ENCODE results near the gene HBQ1. TPM values are rescaled to one million over a fixed set of nuclear protein-coding genes. Genes with fewer than 3 reads are reported as not detected.
"Not testable (repeated sequence)": the region's sequence is repeated elsewhere in the genome, so short reads cannot be mapped to it uniquely, and the experiment has no call there.

Gene HBQ1
- total RNA-seq, 1 experiment from 2014 or later = not detected

DNA sequence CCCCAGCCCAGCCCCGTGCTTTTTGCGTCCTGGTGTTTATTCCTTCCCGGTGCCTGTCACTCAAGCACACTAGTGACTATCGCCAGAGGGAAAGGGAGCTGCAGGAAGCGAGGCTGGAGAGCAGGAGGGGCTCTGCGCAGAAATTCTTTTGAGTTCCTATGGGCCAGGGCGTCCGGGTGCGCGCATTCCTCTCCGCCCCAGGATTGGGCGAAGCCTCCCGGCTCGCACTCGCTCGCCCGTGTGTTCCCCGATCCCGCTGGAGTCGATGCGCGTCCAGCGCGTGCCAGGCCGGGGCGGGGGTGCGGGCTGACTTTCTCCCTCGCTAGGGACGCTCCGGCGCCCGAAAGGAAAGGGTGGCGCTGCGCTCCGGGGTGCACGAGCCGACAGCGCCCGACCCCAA is 4.3 kb upstream of the HBQ1 start:
- not testable (repeated sequence) for DNase-seq (ENCODE audit: low spot score)

DNA sequence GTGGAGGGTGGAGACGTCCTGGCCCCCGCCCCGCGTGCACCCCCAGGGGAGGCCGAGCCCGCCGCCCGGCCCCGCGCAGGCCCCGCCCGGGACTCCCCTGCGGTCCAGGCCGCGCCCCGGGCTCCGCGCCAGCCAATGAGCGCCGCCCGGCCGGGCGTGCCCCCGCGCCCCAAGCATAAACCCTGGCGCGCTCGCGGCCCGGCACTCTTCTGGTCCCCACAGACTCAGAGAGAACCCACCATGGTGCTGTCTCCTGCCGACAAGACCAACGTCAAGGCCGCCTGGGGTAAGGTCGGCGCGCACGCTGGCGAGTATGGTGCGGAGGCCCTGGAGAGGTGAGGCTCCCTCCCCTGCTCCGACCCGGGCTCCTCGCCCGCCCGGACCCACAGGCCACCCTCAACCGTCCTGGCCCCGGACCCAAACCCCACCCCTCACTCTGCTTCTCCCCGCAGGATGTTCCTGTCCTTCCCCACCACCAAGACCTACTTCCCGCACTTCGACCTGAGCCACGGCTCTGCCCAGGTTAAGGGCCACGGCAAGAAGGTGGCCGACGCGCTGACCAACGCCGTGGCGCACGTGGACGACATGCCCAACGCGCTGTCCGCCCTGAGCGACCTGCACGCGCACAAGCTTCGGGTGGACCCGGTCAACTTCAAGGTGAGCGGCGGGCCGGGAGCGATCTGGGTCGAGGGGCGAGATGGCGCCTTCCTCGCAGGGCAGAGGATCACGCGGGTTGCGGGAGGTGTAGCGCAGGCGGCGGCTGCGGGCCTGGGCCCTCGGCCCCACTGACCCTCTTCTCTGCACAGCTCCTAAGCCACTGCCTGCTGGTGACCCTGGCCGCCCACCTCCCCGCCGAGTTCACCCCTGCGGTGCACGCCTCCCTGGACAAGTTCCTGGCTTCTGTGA is 3.5 kb upstream of the HBQ1 start, which contains the start of gene HBA1:
HBA1 (plus strand) TSS at position 204 of the 906 bp plus-strand sequence; CDS start at position 241, 37 bp downstream.
- DNase-seq (ENCODE audit: low spot score) = not testable (repeated sequence)

DNA sequence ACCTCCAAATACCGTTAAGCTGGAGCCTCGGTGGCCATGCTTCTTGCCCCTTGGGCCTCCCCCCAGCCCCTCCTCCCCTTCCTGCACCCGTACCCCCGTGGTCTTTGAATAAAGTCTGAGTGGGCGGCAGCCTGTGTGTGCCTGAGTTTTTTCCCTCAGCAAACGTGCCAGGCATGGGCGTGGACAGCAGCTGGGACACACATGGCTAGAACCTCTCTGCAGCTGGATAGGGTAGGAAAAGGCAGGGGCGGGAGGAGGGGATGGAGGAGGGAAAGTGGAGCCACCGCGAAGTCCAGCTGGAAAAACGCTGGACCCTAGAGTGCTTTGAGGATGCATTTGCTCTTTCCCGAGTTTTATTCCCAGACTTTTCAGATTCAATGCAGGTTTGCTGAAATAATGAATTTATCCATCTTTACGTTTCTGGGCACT is 2.9 kb upstream of the HBQ1 start:
- peak; percentile 23 for DNase-seq (ENCODE audit: low spot score)

- DNase-seq (ENCODE audit: low spot score) = no peak
Observed at GRCh38 chr16:177981-178667, 2.1 kb upstream of the HBQ1 start.

- no peak for DNase-seq (ENCODE audit: low spot score)
Observed at GRCh38 chr16:178668-179015, 1.6 kb upstream of the HBQ1 start.

DNA sequence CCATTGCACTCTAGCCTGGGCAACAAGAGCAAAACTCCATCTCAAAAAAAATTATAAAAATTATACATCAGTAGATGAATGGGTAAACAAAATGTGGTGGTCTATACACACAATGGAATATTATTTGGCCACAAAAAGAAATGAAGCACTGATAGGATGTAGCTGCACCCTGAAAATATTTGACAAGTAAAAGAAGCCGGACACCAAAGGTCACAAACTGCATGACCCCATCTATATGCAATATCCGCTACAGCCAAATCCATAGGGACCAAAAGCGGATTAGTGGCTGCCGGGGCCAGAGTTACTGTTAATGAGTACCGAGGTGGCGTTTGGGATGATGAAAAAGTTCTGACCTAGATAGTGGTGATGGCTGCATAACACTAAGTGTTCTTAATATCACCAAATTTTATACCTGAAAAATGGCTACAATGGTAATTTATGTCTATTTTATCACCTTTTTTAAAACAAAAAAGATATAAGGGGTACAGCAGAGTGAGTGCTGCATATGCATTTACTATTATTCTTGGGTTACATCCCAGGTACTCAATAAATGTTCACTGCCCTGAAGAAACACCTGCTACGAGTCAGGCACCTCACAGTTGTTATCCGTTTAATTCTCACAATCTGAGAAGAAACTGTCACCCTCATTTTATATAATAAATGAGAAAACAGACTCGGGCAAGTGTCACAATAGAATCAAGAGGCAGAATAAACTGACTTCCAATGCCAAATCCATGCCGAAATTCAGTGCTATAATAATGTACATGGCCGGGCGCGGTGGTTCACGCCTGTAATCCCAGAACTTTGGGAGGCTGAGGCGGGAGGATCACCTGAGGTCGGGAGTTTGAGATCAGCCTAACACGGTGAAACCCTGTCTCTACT is 807 bp upstream of the HBQ1 start:
- DNase-seq (ENCODE audit: low spot score) = no peak

- DNase-seq (ENCODE audit: low spot score) = no peak
Observed at GRCh38 chr16:180681-181564, 664 bp downstream of the HBQ1 start.

DNA sequence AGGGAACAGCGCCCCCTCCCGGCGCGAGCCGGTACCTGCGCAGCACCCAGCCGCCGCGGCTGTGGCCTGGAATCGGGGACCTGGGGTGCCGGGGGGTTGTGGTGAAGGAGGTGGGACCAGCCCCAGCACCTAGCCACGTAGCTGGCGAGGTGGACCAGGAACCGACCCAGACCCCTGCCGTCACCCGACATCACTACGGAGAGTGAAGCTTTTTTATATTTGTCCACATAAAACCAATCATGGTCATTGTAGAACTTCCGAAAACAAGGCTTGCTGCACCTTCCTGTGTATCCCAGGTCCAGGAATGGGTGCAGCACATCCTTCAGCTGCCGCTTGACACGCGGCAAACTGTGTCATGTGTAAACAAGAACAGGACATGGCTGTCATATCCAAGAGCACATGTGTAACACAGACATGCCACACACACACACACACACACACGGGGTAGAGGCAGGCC is 1.3 kb downstream of the HBQ1 start:
- no peak for DNase-seq (ENCODE audit: low spot score)

GRCh38 chr16:183005-183404 is 2.7 kb downstream of the HBQ1 start:
- no peak for DNase-seq (ENCODE audit: low spot score)

DNA sequence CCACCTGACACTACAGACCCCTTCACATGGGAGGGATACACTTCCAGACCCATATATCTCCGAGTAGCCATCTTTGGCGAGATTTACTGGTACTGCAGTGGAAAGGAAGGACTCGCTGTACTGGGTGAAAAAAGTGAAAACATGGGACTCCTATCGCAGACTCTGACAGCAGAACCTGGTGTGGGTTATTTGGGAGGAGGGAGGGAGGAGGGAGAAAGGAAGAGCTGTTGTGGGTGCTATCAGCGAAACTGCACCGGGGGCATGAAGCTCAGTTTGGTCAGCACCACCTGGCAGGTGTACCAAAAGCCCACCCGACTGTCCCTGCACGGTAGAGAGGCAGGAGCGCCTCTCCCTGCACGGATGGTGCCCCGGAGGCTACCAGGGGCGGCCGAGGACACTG is 5.0 kb downstream of the HBQ1 start:
- DNase-seq (ENCODE audit: low spot score) = no peak

DNA sequence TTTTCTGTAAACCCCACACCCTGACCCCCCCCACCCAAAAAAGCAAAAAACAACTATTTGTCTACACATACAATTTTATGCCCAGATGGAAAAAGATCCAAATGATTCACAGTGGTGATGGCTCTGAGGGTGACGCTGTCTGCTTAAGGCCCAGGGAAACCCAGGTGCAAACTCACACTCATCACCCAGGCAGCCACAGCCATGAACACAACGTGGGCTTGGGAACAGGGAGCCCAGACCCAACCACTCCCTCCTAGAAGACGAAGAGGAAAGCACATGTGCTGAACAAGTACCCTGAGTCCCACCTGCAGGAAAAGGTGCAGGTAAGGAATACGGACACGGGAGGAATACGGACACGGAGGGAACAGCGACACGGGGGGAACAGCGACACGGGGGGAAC is 5.4 kb downstream of the HBQ1 start:
- DNase-seq (ENCODE audit: low spot score) = no peak

- DNase-seq (ENCODE audit: low spot score) = no peak
Observed at GRCh38 chr16:187330-187729, 7.1 kb downstream of the HBQ1 start.

DNA sequence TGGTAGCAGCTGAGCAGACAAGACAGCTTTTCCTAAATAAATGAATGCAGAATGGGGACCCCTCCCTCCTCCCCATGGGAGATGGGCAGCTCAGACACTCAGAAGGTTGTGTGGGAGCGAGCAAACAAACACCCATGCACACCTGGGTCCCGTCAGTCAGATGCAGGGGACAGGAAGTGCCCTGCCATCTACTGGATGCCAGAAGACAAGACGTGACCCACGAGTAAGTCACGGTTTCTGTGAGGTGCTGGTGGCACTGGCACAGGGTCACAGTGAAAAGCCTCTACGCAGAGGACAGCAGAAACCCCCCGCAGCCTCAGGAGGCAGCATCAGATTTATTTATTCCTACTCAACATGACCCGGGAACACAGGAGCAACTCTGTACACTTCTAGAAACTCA is 8.4 kb downstream of the HBQ1 start:
- no peak for DNase-seq (ENCODE audit: low spot score)

- DNase-seq (ENCODE audit: low spot score) = no peak
Observed at GRCh38 chr16:189604-190186, 9.4 kb downstream of the HBQ1 start.

DNA sequence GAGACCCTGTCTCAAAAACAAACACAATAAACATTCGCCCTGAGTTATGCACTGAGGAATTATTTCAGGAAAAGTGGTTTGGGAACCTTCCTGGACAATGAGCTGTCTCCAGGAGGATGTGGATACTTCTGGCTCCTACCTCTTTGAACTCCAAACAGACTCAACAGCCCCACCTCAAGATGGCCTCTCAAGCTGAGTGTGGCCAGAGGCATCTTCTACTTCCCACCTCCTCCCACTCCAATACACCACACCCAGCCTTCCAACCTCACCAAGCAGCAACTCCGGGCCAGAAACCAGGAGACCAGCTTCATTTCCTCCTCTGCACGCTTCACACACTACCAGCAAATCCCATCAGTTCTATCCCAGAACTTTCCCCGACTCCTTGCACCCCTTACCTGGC is 11.6 kb downstream of the HBQ1 start:
- no peak for DNase-seq (ENCODE audit: low spot score)

DNA sequence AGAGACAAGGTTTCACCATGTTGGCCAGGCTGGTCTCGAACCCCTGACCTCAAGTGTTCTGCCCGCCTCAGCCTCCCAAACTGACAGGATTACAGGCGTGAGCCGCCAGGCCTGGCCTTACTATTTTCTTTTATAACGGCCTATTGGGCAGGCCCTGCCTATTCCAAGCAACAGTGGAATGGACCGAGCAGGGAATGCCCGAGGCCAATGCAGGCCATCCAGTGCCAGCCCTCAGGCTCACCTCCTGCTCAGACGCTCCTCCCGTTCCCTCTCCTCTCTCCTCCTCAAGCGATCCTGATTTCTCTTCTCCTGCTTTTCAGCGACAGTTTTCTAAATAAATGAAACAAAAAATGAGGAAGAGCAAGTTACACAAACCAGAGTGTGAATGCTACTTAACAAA is 12.4 kb downstream of the HBQ1 start:
- no peak for DNase-seq (ENCODE audit: low spot score)

DNA sequence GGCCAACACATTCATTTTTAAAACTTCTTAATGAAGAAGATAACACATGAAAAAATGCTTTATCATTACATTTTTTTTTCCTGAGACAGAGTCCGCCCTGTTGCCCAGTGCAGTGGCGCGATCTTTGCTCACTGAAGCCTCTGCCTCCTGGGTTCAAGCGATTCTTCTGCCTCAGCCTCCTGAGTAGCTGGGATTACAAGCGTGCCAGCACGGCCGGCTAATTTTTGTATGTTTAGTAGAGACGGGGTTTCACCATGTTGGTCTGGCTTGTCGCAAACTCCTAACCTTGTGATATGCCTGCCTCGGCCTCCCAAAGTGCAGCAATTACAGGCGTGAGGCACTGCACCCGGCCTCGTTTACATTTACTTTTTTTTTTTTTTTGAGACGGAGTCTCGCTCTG is 13.2 kb downstream of the HBQ1 start:
- DNase-seq (ENCODE audit: low spot score) = no peak

DNA sequence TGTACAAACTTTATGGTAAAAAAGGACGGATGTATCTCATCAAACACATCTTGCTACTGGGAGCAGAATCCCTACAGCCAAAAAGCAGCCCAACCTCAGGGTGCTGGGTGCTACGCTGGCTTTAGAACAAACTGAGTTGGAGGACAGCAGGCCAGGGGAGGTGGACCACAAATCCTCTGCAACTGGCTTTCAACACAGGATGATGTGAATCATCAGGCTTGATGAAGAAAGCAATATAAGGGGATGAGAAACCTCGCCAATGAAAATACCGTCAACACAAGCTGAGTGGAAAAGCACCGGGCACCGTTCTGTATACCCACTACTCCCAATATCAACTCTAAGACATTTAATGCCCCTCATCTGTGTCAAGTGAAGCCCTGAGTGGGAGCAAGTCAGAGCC is 14.3 kb downstream of the HBQ1 start:
- DNase-seq (ENCODE audit: low spot score) = no peak

DNA sequence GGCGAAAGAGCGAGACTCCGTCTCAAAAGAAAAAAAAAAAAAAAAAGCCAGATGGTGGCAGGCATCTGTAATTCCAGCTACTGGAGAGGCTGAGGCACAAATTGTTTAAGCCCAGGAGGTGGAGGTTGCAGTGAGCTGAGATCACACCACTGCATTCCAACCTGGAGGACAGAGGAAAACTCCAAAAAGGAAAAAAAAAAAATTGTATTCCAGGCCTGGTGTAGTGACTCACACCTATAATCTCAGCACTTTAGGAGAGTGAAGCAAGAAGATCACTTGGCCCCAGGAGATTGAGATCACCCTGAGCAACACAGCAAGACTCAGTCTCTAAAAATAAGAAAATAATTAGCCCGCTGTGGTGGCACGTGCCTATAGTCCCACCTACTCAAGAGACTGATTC is 20.1 kb downstream of the HBQ1 start:
- no peak for DNase-seq (ENCODE audit: low spot score)

DNA sequence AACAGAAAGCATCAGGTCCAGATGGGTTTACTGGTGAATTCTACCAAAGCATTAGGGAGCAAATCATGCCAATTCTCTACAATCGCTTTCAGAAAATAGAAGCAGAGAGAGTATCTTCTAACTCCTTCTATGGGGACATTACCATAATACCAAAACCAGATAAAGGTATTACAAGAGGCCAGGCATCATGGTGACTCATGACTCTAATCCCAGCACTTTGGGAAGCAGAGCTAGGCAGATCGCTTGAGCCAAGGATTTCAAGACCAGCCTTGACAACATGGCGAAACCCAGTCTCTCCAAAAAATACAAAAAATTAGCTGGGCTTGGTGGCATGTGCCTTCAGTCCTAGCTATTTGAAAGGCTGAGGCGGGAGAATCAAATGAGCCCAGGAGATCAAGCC is 23.0 kb downstream of the HBQ1 start:
- DNase-seq (ENCODE audit: low spot score) = no peak

DNA sequence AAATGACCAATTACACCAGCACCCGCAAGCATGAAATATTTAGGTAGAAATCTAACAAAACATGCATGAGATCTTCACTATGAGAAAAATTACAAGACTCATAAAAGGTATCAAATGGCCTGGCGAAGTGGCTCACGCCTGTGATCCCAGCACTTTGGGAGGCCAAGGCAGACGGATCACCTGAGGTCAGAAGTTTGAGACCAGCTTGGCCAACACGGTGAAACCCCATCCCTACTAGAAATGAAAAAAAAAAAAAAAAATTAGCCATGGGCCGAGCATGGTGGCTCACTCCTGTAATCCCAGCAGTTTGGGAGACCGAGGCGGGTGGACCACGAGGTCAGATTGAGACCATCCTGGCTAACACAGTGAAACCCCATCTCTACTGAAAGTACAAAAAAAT is 23.8 kb downstream of the HBQ1 start:
- DNase-seq (ENCODE audit: low spot score) = not testable (repeated sequence)

Data from H4 (cell line).